AG04450 (cell line): ENCODE measurements around the gene PGBD1. TPM values are rescaled to one million over a fixed set of nuclear protein-coding genes. Genes with fewer than 3 reads are reported as not detected.

Source experiments
- CTCF ChIA-PET: fragments of 300-600, 350-600 bp; formaldehyde crosslinking; extraction: SDS; loops from one replicate; lab custom pipeline; 2022; ENCODE audit warnings: antibody characterized with exemption, inconsistent platforms; lab: Charles Lee
- POLR2A ChIA-PET: fragments of 350-600 bp; formaldehyde crosslinking; extraction: SDS; loops from one replicate; lab custom pipeline; 2021; ENCODE audit warnings: antibody characterized with exemption, inconsistent platforms; lab: Yijun Ruan, JAX
- DNase-seq: peaks from one replicate; pipeline ENCODE4 v3.0.0-alpha.2; 2011; ENCODE audit warnings: low read depth, low spot score
- H3K27ac ChIP-seq: one replicate; pipeline ENCODE4 v1.5.1; 2012; ENCODE audit warnings: low read depth, low read length, control low read depth
- H3K27me3 ChIP-seq: one replicate; pipeline ENCODE4 v1.6.0; 2012; ENCODE audit warnings: low read length; ENCODE audit not compliant: control insufficient read depth, insufficient read depth
- H3K4me3 ChIP-seq: 2 replicates; pipeline ENCODE4 v1.5.1; 2011; ENCODE audit warnings: mild to moderate bottlenecking, low read depth, low read length, control low read depth
- H3K9me3 ChIP-seq: 2 replicates; pipeline ENCODE4 v1.5.1; 2012; ENCODE audit warnings: low read length; ENCODE audit not compliant: control insufficient read depth, insufficient read depth
- CTCF ChIP-seq: IDR thresholded peaks from 2 replicates; pipeline ENCODE4 v1.5.1; 2011; ENCODE audit warnings: low read depth, low read length, control low read depth, inconsistent platforms
- polyA plus RNA-seq: library from polyadenylated mRNA; depleted of rRNA; stranded (reverse); fragments of >200 nt; gene quantifications from 2 replicates; pipeline ENCODE4 v1.2.3, GENCODE V29; 2011

The PGBD1 gene
- polyA plus RNA-seq, 1 experiment, result 7.2 TPM

- ChIA-PET POLR2A (no interaction called here), CTCF (no interaction called here)
- TF ChIP-seq CTCF, result no peak
- Histone ChIP-seq H3K27ac (no peak within 1 kb of the TSS), H3K27me3 (no peaks in the 10 kb centered on the region), H3K9me3 (peaks cover 11% of the 10 kb centered on the region), H3K4me3 (peak within 1 kb of the TSS; percentile 34)
- DNase-seq, result no peak
Measured at GRCh38 chr6:28258877-28259777, 22.2 kb upstream of the PGBD1 start, which contains the start of gene NKAPL. Gene NKAPL (plus strand): TSS chr6:28259297. CDS start chr6:28259372, 75 bp downstream.

GRCh38 chr6:28263922-28264321 is 17.4 kb upstream of the PGBD1 start:
- TF ChIP-seq CTCF, result no peak
- no peaks in the 10 kb centered on the region for H3K27me3 ChIP-seq
- no peak overlapping the region for H3K27ac ChIP-seq
- no peak for DNase-seq
- no peak overlapping the region for H3K4me3 ChIP-seq
- ChIA-PET CTCF (interaction anchor here (1.2 to 2.1 kb wide), 2 partner anchors 12 to 92 kb away, joined by 3 to 6 read pairs; partner anchors contain the start of gene ZKSCAN4), POLR2A (no interaction called here)
- H3K9me3 ChIP-seq, result peaks cover 8% of the 10 kb centered on the region

GRCh38 chr6:28264834-28265401 is 16.5 kb upstream of the PGBD1 start:
- Histone ChIP-seq H3K27me3 (no peaks in the 10 kb centered on the region), H3K4me3 (no peak overlapping the region), H3K9me3 (no peaks in the 10 kb centered on the region; the same call in 1 of the 2 replicates), H3K27ac (no peak overlapping the region)
- DNase-seq, result no peak
- TF ChIP-seq CTCF, result no peak
- ChIA-PET CTCF (interaction anchor here (1.2 to 2.1 kb wide), 2 partner anchors 13 to 91 kb away, joined by 3 to 6 read pairs; partner anchors contain the start of gene ZKSCAN4), POLR2A (no interaction called here)

GRCh38 chr6:28266563-28266961 is 14.8 kb upstream of the PGBD1 start:
- no peak for DNase-seq
- Histone ChIP-seq H3K27me3 (no peaks in the 10 kb centered on the region), H3K4me3 (peak overlapping the region; percentile 75), H3K27ac (no peak overlapping the region), H3K9me3 (no peaks in the 10 kb centered on the region)
- ChIA-PET POLR2A (interaction anchor here (0.8 to 1.6 kb wide), 6 partner anchors 15 to 1119 kb away, joined by 3 to 14 read pairs (median 4); partner anchors contain the start of genes PGBD1, ZKSCAN3, ZKSCAN4 and ZKSCAN8), CTCF (interaction anchor here (0.7 to 4.3 kb wide), 4 partner anchors 15 to 528 kb away, joined by 3 to 28 read pairs (median 4); partner anchors contain the start of gene PGBD1)
- no peak for TF ChIP-seq CTCF
